RWPE1 (cell line): ENCODE results near the gene MYO5B.
A peak's percentile ranks its signal among the peaks of the same experiment; 100 is the strongest.

Source experiments
- CTCF ChIA-PET: fragments of 350-600 bp; sonication (Branson Sonifier 250); formaldehyde crosslinking; extraction: SDS; loops from one replicate; lab custom pipeline; 2021; lab: Yijun Ruan, JAX
- POLR2A ChIA-PET: fragments of 400-600 bp; formaldehyde crosslinking; extraction: SDS; loops from one replicate; lab custom pipeline; 2020; ENCODE audit warnings: antibody characterized with exemption; ENCODE audit not compliant: low non-redundant PET; lab: Yijun Ruan, JAX
- DNase-seq: peaks from one replicate; pipeline ENCODE4 v3.0.0; 2012; ENCODE audit warnings: low spot score
- H3K27ac ChIP-seq: fragments of 450-650 bp; 2 replicates; pipeline ENCODE4 v1.5.1; 2017
- CTCF ChIP-seq: fragments of 450-650 bp; conservative IDR thresholded peaks from 2 replicates; pipeline ENCODE4 v1.5.1; 2017; ENCODE audit warnings: low read depth, mild to moderate bottlenecking

MYO5B gene

GRCh38 chr18:49863769-49864621, 331.0 kb downstream of the MYO5B start:
- H3K27ac ChIP-seq = no peak overlapping the region
- ChIA-PET POLR2A (no interaction called here), CTCF (no interaction called here)
- no peak for DNase-seq
- no peak for TF ChIP-seq CTCF

- H3K27ac ChIP-seq = no peak overlapping the region
- DNase-seq = no peak
- TF ChIP-seq CTCF = no peak
- POLR2A ChIA-PET = no interaction called here
- CTCF ChIA-PET = interaction anchor here (0.5 kb wide), 1 partner anchor 104 kb away, joined by 3 read pairs; no protein-coding TSS in a partner anchor
These were observed 332.1 kb downstream of the MYO5B start for GRCh38 chr18:49862656-49863385.

GRCh38 chr18:49861659-49862058, 333.3 kb downstream of the MYO5B start:
- ChIA-PET CTCF (interaction anchor here (0.6 to 0.7 kb wide), 4 partner anchors 317 to 525 kb away, joined by 3 to 4 read pairs (median 4); no protein-coding TSS in a partner anchor), POLR2A (no interaction called here)
- no peak overlapping the region for H3K27ac ChIP-seq
- peak; percentile 51 for TF ChIP-seq CTCF
- no peak for DNase-seq

GRCh38 chr18:49859725-49860124, 335.2 kb downstream of the MYO5B start:
- POLR2A ChIA-PET = no interaction called here
- H3K27ac ChIP-seq = no peak overlapping the region
- no peak for TF ChIP-seq CTCF
- CTCF ChIA-PET = interaction anchor here (0.5 to 1.2 kb wide), 4 partner anchors 9 to 1316 kb away, joined by 3 to 4 read pairs (median 3); no protein-coding TSS in a partner anchor
- DNase-seq = no peak

GRCh38 chr18:49859021-49859359, 336.0 kb downstream of the MYO5B start:
- ChIA-PET CTCF (interaction anchor here (0.6 to 1.2 kb wide), 7 partner anchors 8 to 335 kb away, joined by 3 to 6 read pairs (median 4); no protein-coding TSS in a partner anchor), POLR2A (no interaction called here)
- no peak overlapping the region for H3K27ac ChIP-seq
- DNase-seq = no peak
- TF ChIP-seq CTCF = peak; percentile 50; the same call in 1 of the 2 replicates

GRCh38 chr18:49858309-49859020, 336.5 kb downstream of the MYO5B start:
- peak overlapping the region; percentile 21 for H3K27ac ChIP-seq
- POLR2A ChIA-PET = no interaction called here
- peak; percentile 52 for DNase-seq
- CTCF ChIA-PET = interaction anchor here (0.6 to 1.2 kb wide), 9 partner anchors 9 to 1790 kb away, joined by 3 to 6 read pairs (median 3); no protein-coding TSS in a partner anchor
- TF ChIP-seq CTCF = peak; percentile 85
